NCI-H345 treated with DMSO at 0.1 percent for 48 hours (cell line): ENCODE results near the gene RIC1.
"Not testable (repeated sequence)": the region's sequence is repeated elsewhere in the genome, so short reads cannot be mapped to it uniquely, and the experiment has no call there.

Source experiments
- DNase-seq: peaks from one replicate; lab custom pipeline; 2025; ENCODE audit not compliant: unreplicated experiment; lab: John Stamatoyannopoulos, UW

Gene RIC1

GRCh38 chr9:5784526-5785315 lies 155.8 kb downstream of the RIC1 start:
- no peak for DNase-seq

GRCh38 chr9:5786370-5787127 lies 157.6 kb downstream of the RIC1 start:
- no peak for DNase-seq

GRCh38 chr9:5787220-5787619 lies 158.3 kb downstream of the RIC1 start:
- no peak for DNase-seq

GRCh38 chr9:5787759-5788302 lies 158.9 kb downstream of the RIC1 start:
- no peak for DNase-seq

GRCh38 chr9:5789489-5789888 lies 160.6 kb downstream of the RIC1 start:
- no peak for DNase-seq

GRCh38 chr9:5790923-5791322 lies 162.0 kb downstream of the RIC1 start:
- no peak for DNase-seq

GRCh38 chr9:5791870-5792269 lies 163.0 kb downstream of the RIC1 start:
- no peak for DNase-seq

- DNase-seq, result no peak
Observed at GRCh38 chr9:5793812-5794211, 164.9 kb downstream of the RIC1 start.

- no peak for DNase-seq
Observed at GRCh38 chr9:5796298-5796697, 167.4 kb downstream of the RIC1 start.

GRCh38 chr9:5798581-5798980 lies 169.7 kb downstream of the RIC1 start:
- no peak for DNase-seq

- DNase-seq, result no peak
Observed at GRCh38 chr9:5799314-5799713, 170.4 kb downstream of the RIC1 start.

- not testable (repeated sequence) for DNase-seq
Observed at GRCh38 chr9:5800378-5800777, 171.5 kb downstream of the RIC1 start.

- DNase-seq, result peak; percentile 1
Observed at GRCh38 chr9:5800969-5801738, 172.2 kb downstream of the RIC1 start.

GRCh38 chr9:5801739-5802113 lies 172.8 kb downstream of the RIC1 start:
- no peak for DNase-seq

GRCh38 chr9:5805478-5805877 lies 176.6 kb downstream of the RIC1 start:
- no peak for DNase-seq

- no peak for DNase-seq
Observed at GRCh38 chr9:5811751-5812150, 182.8 kb downstream of the RIC1 start.

- DNase-seq, result no peak
Observed at GRCh38 chr9:5813824-5814223, 184.9 kb downstream of the RIC1 start.

- DNase-seq, result no peak
Observed at GRCh38 chr9:5815461-5815860, 186.6 kb downstream of the RIC1 start.

GRCh38 chr9:5817862-5818261 lies 189.0 kb downstream of the RIC1 start:
- DNase-seq, result no peak

GRCh38 chr9:5818424-5819142 lies 189.7 kb downstream of the RIC1 start:
- DNase-seq, result no peak

- DNase-seq, result no peak
Observed at GRCh38 chr9:5819174-5819573, 190.3 kb downstream of the RIC1 start.
